ENCODE data around the gene IFNLR1. TPM values are rescaled to one million over a fixed set of nuclear protein-coding genes. Genes with fewer than 3 reads are reported as not detected.

IFNLR1 gene
- polyA plus RNA-seq, 3 donors, result not detected

GRCh38 chr1:24157918-24158481 lies 29.1 kb downstream of the IFNLR1 start:
- H3K27ac ChIP-seq (ENCODE audit: low read depth in 1 of 2, low read length in 2 of 2), result no peak overlapping the region
- peaks cover 4% of the 10 kb centered on the region for H3K4me1 Mint-ChIP-seq
- H3K27ac Mint-ChIP-seq, result peak overlapping the region in 1 of 7 donors; percentile 22
- no peak for DNase-seq
- H3K27me3 Mint-ChIP-seq (ENCODE audit: low read depth in 3 of 3), result peaks cover 8 to 15% (median 11%) of the 10 kb centered on the region in 3 donors
- H3K4me3 ChIP-seq (replicated peaks in 1 of 3; ENCODE audit: low read depth in 2 of 3, low read length in 3 of 3), result no peak overlapping the region
- 86% methylated on average over 6 of the region's 6 CpGs for WGBS (ENCODE audit: insufficient coverage)
- H3K4me2 ChIP-seq (replicated peaks; ENCODE audit: extremely low read depth, low read length, poor library complexity, severe bottlenecking), result no peak overlapping the region
- no peak overlapping the region for H2AFZ ChIP-seq (ENCODE audit: insufficient read depth, low read depth, low read length, poor library complexity, severe bottlenecking)
- no peaks in the 10 kb centered on the region for H3K4me1 ChIP-seq (ENCODE audit: control insufficient read depth in 1 of 2, insufficient read depth in 2 of 2, low read length in 2 of 2)
- no peak overlapping the region for H3K9ac ChIP-seq (ENCODE audit: insufficient read depth, low read length, poor library complexity, severe bottlenecking)
- H4K20me1 ChIP-seq (ENCODE audit: insufficient read depth, low read length), result no peaks in the 10 kb centered on the region
- H3K9me3 ChIP-seq (replicated peaks in 1 of 2; ENCODE audit: control insufficient read depth in 1 of 2, insufficient read depth in 1 of 2, low read length in 2 of 2), result no peaks in the 10 kb centered on the region
- intact Hi-C loops (cut with micrococcal nuclease), result no loop called here
- no peaks in the 10 kb centered on the region for H3K36me3 ChIP-seq (replicated peaks in 1 of 2; ENCODE audit: control insufficient read depth in 1 of 2, insufficient read depth in 2 of 2, low read length in 2 of 2)
- H3K36me3 Mint-ChIP-seq, result no peaks in the 10 kb centered on the region
- no peaks in the 10 kb centered on the region for H3K79me2 ChIP-seq (ENCODE audit: insufficient read depth, low read length)
- no peak overlapping the region for H3K4me3 Mint-ChIP-seq
- TF ChIP-seq CTCF (IDR thresholded peaks at IDR 0.05), result peak; percentile 32
- H3K27me3 ChIP-seq (ENCODE audit: control insufficient read depth in 2 of 2, insufficient read depth in 2 of 2, low read length in 2 of 2), result peaks cover 0 to 1% of the 10 kb centered on the region in 2 donors
- no peaks in the 10 kb centered on the region for H3K9me3 Mint-ChIP-seq

DNA sequence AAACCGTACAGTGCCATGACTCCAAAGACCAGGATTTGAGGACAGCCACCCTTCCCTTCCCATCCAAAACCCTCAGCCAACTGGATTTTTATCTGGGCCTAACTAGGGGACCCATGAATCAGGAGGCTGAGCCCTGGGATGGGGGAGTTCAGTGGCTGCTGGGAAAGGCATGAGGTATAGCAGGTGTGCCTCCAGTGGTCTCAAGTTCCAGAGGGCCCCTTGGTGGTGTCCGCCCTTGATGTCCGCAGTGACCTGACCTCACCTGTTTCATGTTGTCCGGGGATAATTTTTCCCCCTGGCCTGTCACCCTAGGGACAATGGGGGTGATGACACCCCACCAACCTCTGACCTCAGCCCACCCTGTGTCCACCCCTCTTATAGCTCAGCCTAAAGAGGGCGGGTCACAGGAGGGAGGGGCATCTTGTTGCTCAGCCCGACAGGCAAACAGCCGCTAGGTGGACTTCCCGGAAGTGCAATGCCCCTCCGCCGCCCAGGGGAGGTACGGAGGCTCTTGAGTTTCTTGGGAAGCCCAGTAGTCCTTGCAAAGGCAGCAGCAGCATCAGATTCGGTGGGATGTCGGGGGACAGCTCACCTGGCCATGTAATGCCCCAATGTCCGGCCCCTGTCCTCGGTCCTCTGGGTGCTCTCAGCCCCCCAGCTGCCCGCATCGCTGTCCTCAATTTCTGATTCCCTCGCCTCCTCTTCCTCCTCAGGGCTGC lies 30.4 kb downstream of the IFNLR1 start:
- peaks cover 17 to 23% (median 21%) of the 10 kb centered on the region in 3 donors for H3K27me3 Mint-ChIP-seq (ENCODE audit: low read depth in 3 of 3)
- no peak overlapping the region for H3K27ac Mint-ChIP-seq

More for the DNA sequence above, 30.4 kb downstream of the IFNLR1 start:
- H2AFZ ChIP-seq (ENCODE audit: insufficient read depth, low read depth, low read length, poor library complexity, severe bottlenecking), result no peak overlapping the region
- no peak overlapping the region for H3K4me3 ChIP-seq (replicated peaks in 1 of 3; ENCODE audit: low read depth in 2 of 3, low read length in 3 of 3)
- H3K4me1 ChIP-seq (ENCODE audit: control insufficient read depth in 1 of 2, insufficient read depth in 2 of 2, low read length in 2 of 2), result no peaks in the 10 kb centered on the region
- H3K4me1 Mint-ChIP-seq, result no peaks in the 10 kb centered on the region
- intact Hi-C loops (cut with micrococcal nuclease), result no loop called here
- H3K36me3 ChIP-seq (replicated peaks in 1 of 2; ENCODE audit: control insufficient read depth in 1 of 2, insufficient read depth in 2 of 2, low read length in 2 of 2), result no peaks in the 10 kb centered on the region
- no peaks in the 10 kb centered on the region for H3K9me3 Mint-ChIP-seq
- H3K4me2 ChIP-seq (replicated peaks; ENCODE audit: extremely low read depth, low read length, poor library complexity, severe bottlenecking), result no peak overlapping the region
- TF ChIP-seq CTCF (IDR thresholded peaks at IDR 0.05), result no peak
- no peak overlapping the region for H3K9ac ChIP-seq (ENCODE audit: insufficient read depth, low read length, poor library complexity, severe bottlenecking)
- no peaks in the 10 kb centered on the region for H3K9me3 ChIP-seq (replicated peaks in 1 of 2; ENCODE audit: control insufficient read depth in 1 of 2, insufficient read depth in 1 of 2, low read length in 2 of 2)
- DNase-seq, result no peak
- no peak overlapping the region for H3K27ac ChIP-seq (ENCODE audit: low read depth in 1 of 2, low read length in 2 of 2)
- H4K20me1 ChIP-seq (ENCODE audit: insufficient read depth, low read length), result no peaks in the 10 kb centered on the region
- no peaks in the 10 kb centered on the region for H3K36me3 Mint-ChIP-seq
- no peaks in the 10 kb centered on the region for H3K79me2 ChIP-seq (ENCODE audit: insufficient read depth, low read length)
- WGBS (ENCODE audit: insufficient coverage), result 95% methylated on average over 17 of the region's 18 CpGs
- peaks cover 1 to 9% of the 10 kb centered on the region in 2 donors for H3K27me3 ChIP-seq (ENCODE audit: control insufficient read depth in 2 of 2, insufficient read depth in 2 of 2, low read length in 2 of 2)
- no peak overlapping the region for H3K4me3 Mint-ChIP-seq

All from CD14-positive monocyte (primary cell).